Nephron progenitor cell (in vitro differentiated cells): ENCODE results near the gene NPW.

Source experiments
- DNase-seq: peaks from one replicate; pipeline ENCODE4 v3.0.0; 2021
- H3K27ac Mint-ChIP-seq: 2 replicates; pipeline ENCODE4 v1.8.0; 2021; ENCODE audit warnings: mild to moderate bottlenecking, moderate library complexity, mixed read lengths
- H3K27me3 Mint-ChIP-seq: 2 replicates; pipeline ENCODE4 v1.8.0; 2021; ENCODE audit warnings: mild to moderate bottlenecking, low read depth, mixed read lengths; ENCODE audit not compliant: poor library complexity
- H3K36me3 Mint-ChIP-seq: 2 replicates; pipeline ENCODE4 v1.8.0; 2021; ENCODE audit warnings: low read depth, mixed read lengths
- H3K4me1 Mint-ChIP-seq: 2 replicates; pipeline ENCODE4 v1.8.0; 2021; ENCODE audit warnings: mixed read lengths
- H3K4me3 Mint-ChIP-seq: 2 replicates; pipeline ENCODE4 v1.8.0; 2021; ENCODE audit warnings: mild to moderate bottlenecking, moderate library complexity, mixed read lengths
- H3K9me3 Mint-ChIP-seq: 2 replicates; pipeline ENCODE4 v1.8.0; 2021; ENCODE audit warnings: mild to moderate bottlenecking, moderate library complexity, mixed read lengths
- TF ChIP-seq, protein P1 (sequence below): fragments of 200-600 bp; sonication (generic); IDR thresholded peaks from 2 replicates; pipeline ENCODE4 v1.5.0; 2021; ENCODE audit warnings: antibody characterized with exemption

The NPW gene

DNA sequence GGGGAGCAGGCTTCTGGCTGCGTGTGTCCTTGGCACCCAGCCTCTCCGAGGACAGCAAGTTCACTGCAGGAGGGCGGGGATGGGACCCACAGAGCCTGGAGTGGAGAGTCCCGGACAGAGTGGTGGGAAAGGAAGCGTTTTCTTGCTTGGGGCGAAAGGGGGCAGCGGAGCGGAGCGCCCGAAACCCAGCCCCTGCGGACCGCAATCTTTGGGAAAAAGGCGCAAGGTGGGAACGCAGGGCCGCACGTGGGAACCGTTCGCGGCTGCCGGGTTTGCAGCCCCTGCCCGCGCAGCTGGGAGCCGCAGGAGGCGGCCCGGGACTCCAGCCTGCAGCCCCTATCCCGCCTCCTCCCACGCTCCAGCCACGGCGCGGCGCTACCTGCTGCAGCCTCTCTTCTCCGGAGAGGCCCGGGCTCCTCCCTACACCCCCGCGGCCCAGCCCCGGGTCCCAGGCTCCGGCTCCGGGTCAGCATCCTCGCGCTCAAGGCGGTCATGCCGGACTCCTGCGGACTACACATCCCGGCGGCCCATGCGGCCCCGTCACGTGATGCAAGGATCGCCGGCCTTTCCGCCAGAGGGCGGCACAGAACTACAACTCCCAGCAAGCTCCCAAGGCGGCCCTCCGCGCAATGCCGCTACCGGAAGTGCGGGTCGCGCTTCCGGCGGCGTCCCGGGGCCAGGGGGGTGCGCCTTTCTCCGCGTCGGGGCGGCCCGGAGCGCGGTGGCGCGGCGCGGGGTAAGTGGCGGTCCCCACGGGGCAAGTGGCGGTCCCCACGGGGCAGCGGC lies 27.9 kb downstream of the NPW start, which contains the start of the genes NTHL1 and TSC2:
Gene NTHL1, minus strand, starts transcription at position 505 of the 786 bp plus-strand sequence. Its CDS starts 11 bp downstream, at position 494.
Gene TSC2, plus strand, starts transcription at position 656 of the 786 bp plus-strand sequence. CDS start 631 bp downstream, outside the sequence.
- Mint-ChIP-seq H3K4me1 (peaks cover 32% of the 10 kb centered on the region), H3K9me3 (no peaks in the 10 kb centered on the region), H3K36me3 (peaks cover 15% of the 10 kb centered on the region), H3K27ac (no peak within 1 kb of the TSS), H3K4me3 (peak within 1 kb of the TSS; percentile 93), H3K27me3 (peaks cover 3% of the 10 kb centered on the region)
- TF ChIP-seq, protein P1, sequence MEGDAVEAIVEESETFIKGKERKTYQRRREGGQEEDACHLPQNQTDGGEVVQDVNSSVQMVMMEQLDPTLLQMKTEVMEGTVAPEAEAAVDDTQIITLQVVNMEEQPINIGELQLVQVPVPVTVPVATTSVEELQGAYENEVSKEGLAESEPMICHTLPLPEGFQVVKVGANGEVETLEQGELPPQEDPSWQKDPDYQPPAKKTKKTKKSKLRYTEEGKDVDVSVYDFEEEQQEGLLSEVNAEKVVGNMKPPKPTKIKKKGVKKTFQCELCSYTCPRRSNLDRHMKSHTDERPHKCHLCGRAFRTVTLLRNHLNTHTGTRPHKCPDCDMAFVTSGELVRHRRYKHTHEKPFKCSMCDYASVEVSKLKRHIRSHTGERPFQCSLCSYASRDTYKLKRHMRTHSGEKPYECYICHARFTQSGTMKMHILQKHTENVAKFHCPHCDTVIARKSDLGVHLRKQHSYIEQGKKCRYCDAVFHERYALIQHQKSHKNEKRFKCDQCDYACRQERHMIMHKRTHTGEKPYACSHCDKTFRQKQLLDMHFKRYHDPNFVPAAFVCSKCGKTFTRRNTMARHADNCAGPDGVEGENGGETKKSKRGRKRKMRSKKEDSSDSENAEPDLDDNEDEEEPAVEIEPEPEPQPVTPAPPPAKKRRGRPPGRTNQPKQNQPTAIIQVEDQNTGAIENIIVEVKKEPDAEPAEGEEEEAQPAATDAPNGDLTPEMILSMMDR = no peak
- DNase-seq = peak; percentile 96

DNA sequence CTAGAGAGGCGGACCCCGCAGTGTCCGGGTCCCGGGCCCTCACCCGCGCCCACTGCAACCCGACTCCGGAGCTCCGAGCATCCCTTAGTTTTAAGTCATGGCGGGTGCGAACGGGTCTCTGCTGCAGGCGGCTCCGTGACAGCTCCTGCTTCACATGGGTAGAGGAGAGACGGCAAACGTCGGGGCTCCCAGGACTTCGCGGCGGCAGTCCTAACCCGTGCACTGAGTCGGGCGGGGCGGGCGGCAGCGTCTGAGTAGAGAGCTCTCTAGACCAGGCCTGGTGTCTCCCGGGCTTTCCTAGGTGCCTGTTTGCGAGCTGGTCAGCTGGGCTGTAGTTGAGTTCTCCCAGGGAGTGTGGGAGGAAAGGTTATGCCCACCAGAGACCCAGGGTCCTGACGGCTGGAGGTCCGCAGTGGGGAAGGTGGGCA lies 28.5 kb downstream of the NPW start:
- TF ChIP-seq, protein P1 = no peak
- H3K4me1 Mint-ChIP-seq = peaks cover 27% of the 10 kb centered on the region
- peaks cover 3% of the 10 kb centered on the region for H3K27me3 Mint-ChIP-seq
- no peaks in the 10 kb centered on the region for H3K9me3 Mint-ChIP-seq
- H3K4me3 Mint-ChIP-seq = peak overlapping the region; percentile 93
- H3K36me3 Mint-ChIP-seq = peaks cover 15% of the 10 kb centered on the region
- H3K27ac Mint-ChIP-seq = no peak overlapping the region
- DNase-seq = no peak

DNA sequence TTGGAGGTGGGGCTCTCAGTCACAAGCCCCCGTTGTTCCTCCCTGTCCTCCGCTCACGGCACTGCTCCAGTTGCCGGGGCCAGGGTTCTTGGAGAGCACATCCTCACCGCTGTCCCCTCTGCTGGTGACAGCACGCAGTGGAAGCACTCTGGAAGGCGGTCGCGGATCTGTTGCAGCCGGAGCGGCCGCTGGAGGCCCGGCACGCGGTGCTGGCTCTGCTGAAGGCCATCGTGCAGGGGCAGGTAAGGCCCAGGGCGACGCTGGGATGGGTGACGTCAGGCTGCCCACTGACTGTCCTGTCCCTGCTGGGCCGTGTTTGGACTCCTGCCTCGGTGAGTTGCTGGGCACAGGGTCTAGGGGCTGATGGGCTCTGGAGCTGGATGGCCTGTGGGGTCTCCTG lies 33.6 kb downstream of the NPW start:
- DNase-seq = no peak
- TF ChIP-seq, protein P1 = no peak
- no peak overlapping the region for H3K4me3 Mint-ChIP-seq
- H3K27ac Mint-ChIP-seq = no peak overlapping the region
- H3K9me3 Mint-ChIP-seq = no peaks in the 10 kb centered on the region
- H3K4me1 Mint-ChIP-seq = peaks cover 20% of the 10 kb centered on the region
- H3K36me3 Mint-ChIP-seq = peaks cover 11% of the 10 kb centered on the region
- H3K27me3 Mint-ChIP-seq = no peaks in the 10 kb centered on the region

DNA sequence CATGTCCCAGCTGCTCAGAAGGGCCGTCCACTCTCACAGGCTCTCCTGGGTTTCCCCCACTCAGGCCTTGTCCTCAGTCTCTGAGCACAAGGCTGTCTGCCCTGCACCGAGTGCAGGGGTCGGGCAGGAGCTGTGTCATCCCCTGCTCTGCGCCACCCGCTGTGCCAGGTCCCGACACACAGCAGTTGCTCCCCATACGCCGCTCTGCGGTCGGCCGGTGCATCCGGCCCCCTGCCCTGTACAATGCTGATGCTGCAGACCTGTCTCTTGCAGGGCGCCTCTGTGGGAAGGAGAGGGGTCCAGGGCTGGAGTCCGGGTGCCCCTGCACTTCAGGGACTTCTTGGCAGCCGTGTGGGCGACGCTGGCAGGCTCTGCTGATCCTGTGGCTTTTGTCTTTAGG lies 34.3 kb downstream of the NPW start:
- Mint-ChIP-seq H3K4me1 (peaks cover 20% of the 10 kb centered on the region), H3K27me3 (no peaks in the 10 kb centered on the region), H3K9me3 (no peaks in the 10 kb centered on the region), H3K4me3 (no peak overlapping the region), H3K36me3 (peaks cover 11% of the 10 kb centered on the region), H3K27ac (no peak overlapping the region)
- TF ChIP-seq, protein P1 = no peak
- DNase-seq = no peak

DNA sequence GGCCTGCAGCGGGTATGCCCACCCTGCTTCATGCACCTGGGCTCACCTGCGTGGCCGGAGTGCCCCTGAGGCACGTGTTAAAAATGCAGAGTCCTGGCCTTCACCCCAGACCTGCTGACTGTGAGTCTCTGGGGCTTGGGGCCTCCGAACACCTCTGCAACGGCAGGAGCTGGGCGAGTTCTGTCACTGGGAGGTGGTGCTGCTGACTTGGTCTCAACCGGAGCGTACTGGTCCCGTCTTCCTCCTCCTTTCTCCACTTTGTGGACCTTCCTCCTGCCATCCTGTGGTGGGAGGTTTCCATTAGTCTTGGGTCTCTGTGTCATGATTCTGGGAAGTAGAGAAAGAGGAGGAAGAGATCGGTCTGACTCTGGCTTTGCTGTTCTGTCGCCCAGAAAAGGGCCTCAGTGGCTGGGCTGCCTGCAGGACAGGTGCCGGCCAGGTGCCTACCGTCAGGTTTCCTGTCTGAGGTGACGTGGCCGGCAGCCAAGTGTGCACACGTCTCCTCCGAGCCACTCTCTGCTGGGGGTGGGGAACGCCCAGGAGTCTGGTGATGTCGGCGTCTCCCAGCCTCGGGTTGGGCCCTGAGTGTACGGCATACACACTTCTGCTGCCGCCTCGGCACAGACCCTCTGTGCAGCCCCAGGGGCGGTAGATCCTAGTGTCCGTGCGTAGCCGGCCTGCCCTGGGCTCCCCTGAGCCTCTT lies 35.1 kb downstream of the NPW start:
- no peak overlapping the region for H3K4me3 Mint-ChIP-seq
- TF ChIP-seq, protein P1 = no peak
- H3K27ac Mint-ChIP-seq = no peak overlapping the region
- H3K9me3 Mint-ChIP-seq = no peaks in the 10 kb centered on the region
- DNase-seq = no peak
- peaks cover 11% of the 10 kb centered on the region for H3K36me3 Mint-ChIP-seq
- no peaks in the 10 kb centered on the region for H3K27me3 Mint-ChIP-seq
- peaks cover 17% of the 10 kb centered on the region for H3K4me1 Mint-ChIP-seq
